Measurements from ENCODE around the gene PSMB7. TPM values are rescaled to one million over a fixed set of nuclear protein-coding genes. Genes with fewer than 3 reads are reported as not detected.

The PSMB7 gene
- total and polyA plus RNA-seq, 2 donors (not counting 1 experiment from before 2014, with no cell fraction given) = 69.5 to 73.1 TPM

DNA sequence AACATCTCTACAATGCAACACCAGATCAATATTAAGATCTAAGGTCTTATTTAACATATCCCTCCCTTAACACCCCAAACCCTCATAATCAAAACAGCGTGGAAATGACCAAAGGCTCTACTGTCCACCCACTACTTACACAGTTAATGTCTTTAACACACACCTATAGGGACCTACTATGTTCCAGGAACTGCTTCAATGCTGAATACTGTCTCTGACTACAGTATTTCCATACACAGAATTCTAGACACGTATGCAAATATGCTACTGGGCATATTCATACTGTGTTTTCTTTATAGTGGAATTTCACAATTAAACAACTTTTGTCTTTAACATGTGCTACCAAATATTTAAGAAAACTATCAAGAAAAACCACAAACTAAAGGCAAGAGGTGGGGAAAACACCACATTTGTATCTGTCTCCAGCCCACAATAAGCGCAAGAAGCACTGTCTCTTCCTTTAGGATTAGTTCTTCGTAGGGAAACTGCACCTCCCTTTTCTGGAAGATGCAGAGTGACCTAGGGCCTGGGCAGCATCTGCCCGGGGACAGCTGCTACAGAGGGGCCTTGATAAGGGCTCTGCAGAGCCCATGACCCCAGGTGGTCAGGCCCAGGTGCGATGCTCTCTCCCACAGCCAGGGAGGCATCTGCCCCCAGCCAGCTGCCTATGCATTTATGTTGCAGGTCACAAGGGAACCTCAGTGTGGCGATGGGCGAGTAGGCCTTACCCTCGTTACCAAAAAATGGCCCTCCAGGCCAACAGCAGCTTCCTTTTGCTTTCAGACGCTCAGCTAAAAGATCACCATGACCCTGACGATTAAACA lies 55.2 kb downstream of the PSMB7 start:
- Mint-ChIP-seq H3K4me1 (peaks cover 8% of the 10 kb centered on the region), H3K27me3 (no peaks in the 10 kb centered on the region), H3K4me3 (no peak overlapping the region), H3K27ac (peak overlapping the region; percentile 56), H3K9me3 (ENCODE audit: insufficient read depth) (no peaks in the 10 kb centered on the region)
- Histone ChIP-seq H3K36me3 (replicated peaks in 1 of 2; ENCODE audit: control extremely low read depth in 1 of 2, control insufficient read depth in 1 of 2, extremely low read depth in 1 of 2, insufficient read depth in 2 of 2, low read length in 1 of 2) (peaks cover 0 to 40% of the 10 kb centered on the region in 2 experiments), H3K79me2 (ENCODE audit: control insufficient read depth, insufficient read depth, low read length) (peaks cover 71% of the 10 kb centered on the region), H3K9ac (ENCODE audit: low read length) (no peak overlapping the region), H3K27me3 (replicated peaks in 1 of 4; ENCODE audit: control extremely low read depth in 1 of 4, control insufficient read depth in 3 of 4, insufficient read depth in 4 of 4, low read length in 3 of 4) (no peaks in the 10 kb centered on the region), H3K4me3 (ENCODE audit: control extremely low read depth in 1 of 5, extremely low read depth in 1 of 5, insufficient read depth in 1 of 5, low read depth in 2 of 5, low read length in 4 of 5) (no peak overlapping the region), H3K27ac (ENCODE audit: low read length in 2 of 2) (no peak overlapping the region), H2AFZ (ENCODE audit: insufficient read depth, low read depth, low read length, poor library complexity, severe bottlenecking) (no peak overlapping the region), H3K4me1 (ENCODE audit: control insufficient read depth in 2 of 2, insufficient read depth in 2 of 2, low read length in 2 of 2) (no peaks in the 10 kb centered on the region), H4K20me1 (ENCODE audit: control insufficient read depth, insufficient read depth, low read length, poor library complexity, severe bottlenecking) (peaks cover 95% of the 10 kb centered on the region), H3K9me3 (ENCODE audit: control extremely low read depth in 1 of 3, control insufficient read depth in 2 of 3, insufficient read depth in 1 of 3, low read length in 2 of 3) (no peaks in the 10 kb centered on the region), H3K4me2 (replicated peaks; ENCODE audit: low read depth, low read length, poor library complexity, severe bottlenecking) (no peak overlapping the region)
- no peak for TF ChIP-seq EZH2 (IDR thresholded peaks at IDR 0.05; ENCODE audit: borderline replicate concordance, insufficient read depth, low read depth, low read length, poor library complexity, severe bottlenecking)
- TF ChIP-seq, protein P1, sequence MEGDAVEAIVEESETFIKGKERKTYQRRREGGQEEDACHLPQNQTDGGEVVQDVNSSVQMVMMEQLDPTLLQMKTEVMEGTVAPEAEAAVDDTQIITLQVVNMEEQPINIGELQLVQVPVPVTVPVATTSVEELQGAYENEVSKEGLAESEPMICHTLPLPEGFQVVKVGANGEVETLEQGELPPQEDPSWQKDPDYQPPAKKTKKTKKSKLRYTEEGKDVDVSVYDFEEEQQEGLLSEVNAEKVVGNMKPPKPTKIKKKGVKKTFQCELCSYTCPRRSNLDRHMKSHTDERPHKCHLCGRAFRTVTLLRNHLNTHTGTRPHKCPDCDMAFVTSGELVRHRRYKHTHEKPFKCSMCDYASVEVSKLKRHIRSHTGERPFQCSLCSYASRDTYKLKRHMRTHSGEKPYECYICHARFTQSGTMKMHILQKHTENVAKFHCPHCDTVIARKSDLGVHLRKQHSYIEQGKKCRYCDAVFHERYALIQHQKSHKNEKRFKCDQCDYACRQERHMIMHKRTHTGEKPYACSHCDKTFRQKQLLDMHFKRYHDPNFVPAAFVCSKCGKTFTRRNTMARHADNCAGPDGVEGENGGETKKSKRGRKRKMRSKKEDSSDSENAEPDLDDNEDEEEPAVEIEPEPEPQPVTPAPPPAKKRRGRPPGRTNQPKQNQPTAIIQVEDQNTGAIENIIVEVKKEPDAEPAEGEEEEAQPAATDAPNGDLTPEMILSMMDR (IDR thresholded peaks at IDR 0.05) = no peak
- WGBS (ENCODE audit: insufficient coverage) = 95% methylated on average over 10 of the region's 11 CpGs
- DNase-seq = no peak
- ChIA-PET CTCF (no interaction called here), POLR2A (no interaction called here)
- no peak for ATAC-seq (ENCODE audit: low read depth)
- intact Hi-C loops (cut with micrococcal nuclease) = no loop called here

GRCh38 chr9:124359426-124359825 lies 55.8 kb downstream of the PSMB7 start:
- Histone ChIP-seq H3K9me3 (ENCODE audit: control extremely low read depth in 1 of 3, control insufficient read depth in 2 of 3, insufficient read depth in 1 of 3, low read length in 2 of 3) (no peaks in the 10 kb centered on the region), H3K79me2 (ENCODE audit: control insufficient read depth, insufficient read depth, low read length) (peaks cover 65% of the 10 kb centered on the region), H3K4me3 (ENCODE audit: control extremely low read depth in 1 of 5, extremely low read depth in 1 of 5, insufficient read depth in 1 of 5, low read depth in 2 of 5, low read length in 4 of 5) (no peak overlapping the region), H3K4me2 (replicated peaks; ENCODE audit: low read depth, low read length, poor library complexity, severe bottlenecking) (no peak overlapping the region), H3K36me3 (replicated peaks in 1 of 2; ENCODE audit: control extremely low read depth in 1 of 2, control insufficient read depth in 1 of 2, extremely low read depth in 1 of 2, insufficient read depth in 2 of 2, low read length in 1 of 2) (peaks cover 0 to 44% of the 10 kb centered on the region in 2 experiments), H3K27me3 (replicated peaks in 1 of 4; ENCODE audit: control extremely low read depth in 1 of 4, control insufficient read depth in 3 of 4, insufficient read depth in 4 of 4, low read length in 3 of 4) (no peaks in the 10 kb centered on the region), H3K27ac (ENCODE audit: low read length in 2 of 2) (no peak overlapping the region), H2AFZ (ENCODE audit: insufficient read depth, low read depth, low read length, poor library complexity, severe bottlenecking) (no peak overlapping the region), H3K9ac (ENCODE audit: low read length) (no peak overlapping the region), H4K20me1 (ENCODE audit: control insufficient read depth, insufficient read depth, low read length, poor library complexity, severe bottlenecking) (peaks cover 95% of the 10 kb centered on the region), H3K4me1 (ENCODE audit: control insufficient read depth in 2 of 2, insufficient read depth in 2 of 2, low read length in 2 of 2) (no peaks in the 10 kb centered on the region)
- H3K27me3 Mint-ChIP-seq = no peaks in the 10 kb centered on the region
- TF ChIP-seq, protein P1 (IDR thresholded peaks at IDR 0.05) = no peak
- no peak for TF ChIP-seq EZH2 (IDR thresholded peaks at IDR 0.05; ENCODE audit: borderline replicate concordance, insufficient read depth, low read depth, low read length, poor library complexity, severe bottlenecking)
- WGBS (ENCODE audit: insufficient coverage) = 94% methylated on average over 2 of the region's 6 CpGs
- peaks cover 8% of the 10 kb centered on the region for H3K4me1 Mint-ChIP-seq
- DNase-seq (no peak), ATAC-seq (ENCODE audit: low read depth) (no peak)
- H3K9me3 Mint-ChIP-seq (ENCODE audit: insufficient read depth) = no peaks in the 10 kb centered on the region
- no peak overlapping the region for H3K4me3 Mint-ChIP-seq
- no peak overlapping the region for H3K27ac Mint-ChIP-seq
- ChIA-PET CTCF (no interaction called here), POLR2A (no interaction called here)
- intact Hi-C loops (cut with micrococcal nuclease) = no loop called here

Measured in B cell (primary cell).